GM12892 (cell line): ENCODE data around the gene CCDC80.

Experiments used
- DNase-seq: peaks from one replicate; pipeline ENCODE4 v3.0.0; 2011; ENCODE audit not compliant: insufficient read length
- FAIRE-seq: peaks from 2 replicates; lab custom pipeline; 2011; peaks lifted over from hg19 to GRCh38; lab: Jason Lieb, UNC
- POLR2A ChIP-seq: IDR thresholded peaks from 2 replicates; pipeline ENCODE4 v1.6.1; 2011; ENCODE audit warnings: low read depth, low read length, control low read depth
- POLR2AphosphoS5 ChIP-seq: IDR thresholded peaks from 2 replicates; pipeline ENCODE4 v1.6.1; 2011; ENCODE audit warnings: low read depth, low read length, control low read depth
- TAF1 ChIP-seq: IDR thresholded peaks from 2 replicates; pipeline ENCODE4 v1.6.1; 2011; ENCODE audit warnings: low read depth, mild to moderate bottlenecking, control low read depth, low read length, borderline replicate concordance

The CCDC80 gene

GRCh38 chr3:112602217-112602838 lies 38.6 kb downstream of the CCDC80 start:
- TF ChIP-seq POLR2AphosphoS5, result no peak
- TF ChIP-seq TAF1, result no peak
- TF ChIP-seq POLR2A, result no peak
- FAIRE-seq, result peak; percentile 71
- no peak for DNase-seq

GRCh38 chr3:112598731-112599130 lies 42.2 kb downstream of the CCDC80 start:
- TF ChIP-seq TAF1 (no peak), POLR2A (no peak), POLR2AphosphoS5 (no peak)
- DNase-seq, result no peak
- no peak for FAIRE-seq

GRCh38 chr3:112597945-112598344 lies 43.0 kb downstream of the CCDC80 start:
- TF ChIP-seq POLR2A, result no peak
- no peak for TF ChIP-seq POLR2AphosphoS5
- TF ChIP-seq TAF1, result no peak
- no peak for DNase-seq
- no peak for FAIRE-seq

- DNase-seq (no peak), FAIRE-seq (peak; percentile 42)
- TF ChIP-seq POLR2A (no peak), POLR2AphosphoS5 (no peak), TAF1 (no peak)
These were observed 46.1 kb downstream of the CCDC80 start for GRCh38 chr3:112594856-112595255.

GRCh38 chr3:112593258-112593657 lies 47.7 kb downstream of the CCDC80 start:
- no peak for TF ChIP-seq POLR2AphosphoS5
- TF ChIP-seq POLR2A, result no peak
- TF ChIP-seq TAF1, result no peak
- DNase-seq, result no peak
- FAIRE-seq, result no peak

GRCh38 chr3:112587336-112587735 lies 53.6 kb downstream of the CCDC80 start:
- TF ChIP-seq POLR2A (no peak), POLR2AphosphoS5 (no peak), TAF1 (no peak)
- DNase-seq (no peak), FAIRE-seq (no peak)

- FAIRE-seq (no peak), DNase-seq (no peak)
- TF ChIP-seq TAF1, result no peak
- no peak for TF ChIP-seq POLR2A
These were observed 55.2 kb downstream of the CCDC80 start for GRCh38 chr3:112585782-112586181.

- TF ChIP-seq TAF1 (no peak), POLR2AphosphoS5 (no peak), POLR2A (no peak)
- no peak for DNase-seq
- FAIRE-seq, result no peak
These were observed 57.8 kb downstream of the CCDC80 start for GRCh38 chr3:112583105-112583504.

- peak; percentile 53 for FAIRE-seq
- no peak for TF ChIP-seq TAF1
- no peak for TF ChIP-seq POLR2AphosphoS5
- TF ChIP-seq POLR2A, result no peak
- no peak for DNase-seq
These were observed 58.6 kb downstream of the CCDC80 start for GRCh38 chr3:112582244-112582874.

GRCh38 chr3:112579697-112580096 lies 61.2 kb downstream of the CCDC80 start:
- TF ChIP-seq TAF1 (no peak), POLR2AphosphoS5 (no peak), POLR2A (no peak)
- FAIRE-seq, result no peak
- no peak for DNase-seq

- TF ChIP-seq TAF1 (no peak), POLR2A (no peak)
- DNase-seq (no peak), FAIRE-seq (no peak)
These were observed 61.7 kb downstream of the CCDC80 start for GRCh38 chr3:112579232-112579631.

GRCh38 chr3:112572701-112573100 lies 68.2 kb downstream of the CCDC80 start:
- FAIRE-seq (no peak), DNase-seq (no peak)
- TF ChIP-seq POLR2AphosphoS5, result no peak
- TF ChIP-seq POLR2A, result no peak
- TF ChIP-seq TAF1, result no peak
